Skeletal muscle satellite cell (primary cell): ENCODE data around the gene ADGRL3.

ENCODE experiments used
- H3K27me3 ChIP-seq: 2 replicates; pipeline ENCODE4 v1.7.0; 2013; ENCODE audit warnings: low read length; ENCODE audit not compliant: control insufficient read depth, insufficient read depth
- H3K36me3 ChIP-seq: 2 replicates; pipeline ENCODE4 v1.7.0; 2013; ENCODE audit warnings: mild to moderate bottlenecking, control low read depth, low read length; ENCODE audit not compliant: insufficient read depth
- H3K4me1 ChIP-seq: 2 replicates; pipeline ENCODE4 v1.7.0; 2013; ENCODE audit warnings: low read length; ENCODE audit not compliant: control insufficient read depth, insufficient read depth
- H3K4me2 ChIP-seq: 2 replicates; pipeline ENCODE4 v1.7.0; 2013; ENCODE audit warnings: mild to moderate bottlenecking, low read length
- H3K4me3 ChIP-seq: 2 replicates; pipeline ENCODE4 v1.7.0; 2013; ENCODE audit warnings: low read length
- H3K9ac ChIP-seq: 2 replicates; pipeline ENCODE4 v1.7.0; 2013; ENCODE audit warnings: mild to moderate bottlenecking, low read depth, low read length, moderate library complexity
- H3K9me3 ChIP-seq: replicated peaks from 2 replicates; pipeline ENCODE4 v1.7.0; 2013; ENCODE audit warnings: mild to moderate bottlenecking, control low read depth, low read length

ADGRL3 gene

DNA sequence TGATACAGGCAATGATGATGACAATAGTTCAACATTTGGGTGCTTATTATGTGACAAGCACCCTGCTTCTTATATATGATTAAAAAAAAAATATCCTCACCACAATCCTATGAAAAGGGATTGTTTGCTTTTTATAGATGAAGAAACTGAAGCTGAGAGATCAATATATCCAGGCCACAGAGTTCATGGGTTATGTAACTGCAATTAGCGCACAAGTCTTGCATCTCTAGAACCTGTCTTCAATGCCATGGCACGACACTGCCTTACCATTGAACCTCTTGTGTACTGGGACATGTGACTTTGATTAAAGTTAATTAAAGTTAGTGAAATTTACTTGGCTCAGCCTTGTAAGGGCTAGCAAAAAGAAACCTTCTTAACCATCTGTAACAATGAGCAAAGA is 599.7 kb downstream of the ADGRL3 start:
- no peak overlapping the region for H3K4me3 ChIP-seq
- no peaks in the 10 kb centered on the region for H3K36me3 ChIP-seq
- H3K27me3 ChIP-seq, result no peaks in the 10 kb centered on the region
- no peaks in the 10 kb centered on the region for H3K9me3 ChIP-seq
- no peak overlapping the region for H3K9ac ChIP-seq
- H3K4me2 ChIP-seq, result no peak overlapping the region
- no peaks in the 10 kb centered on the region for H3K4me1 ChIP-seq

DNA sequence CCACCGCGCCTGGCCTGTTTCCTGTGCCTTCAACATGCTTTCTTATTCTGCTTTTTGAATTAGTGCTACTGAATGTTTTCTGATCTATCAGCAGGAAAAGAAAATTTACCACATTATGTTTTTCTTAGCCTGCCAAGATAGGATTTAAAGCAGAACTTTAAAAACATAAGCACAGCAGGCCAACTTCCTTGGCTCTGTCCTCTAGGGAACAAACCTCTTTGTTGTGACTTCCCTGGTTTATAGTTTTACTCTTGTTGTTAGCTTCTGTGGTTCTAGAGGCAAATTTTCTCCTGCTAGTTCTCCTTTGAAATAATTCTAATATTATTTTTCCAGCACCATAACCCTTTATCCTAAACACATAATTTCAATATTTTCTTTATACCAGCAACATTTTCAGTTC is 605.1 kb downstream of the ADGRL3 start:
- no peak overlapping the region for H3K4me3 ChIP-seq
- H3K27me3 ChIP-seq, result no peaks in the 10 kb centered on the region
- H3K4me2 ChIP-seq, result no peak overlapping the region
- H3K9ac ChIP-seq, result no peak overlapping the region
- H3K36me3 ChIP-seq, result no peaks in the 10 kb centered on the region
- no peaks in the 10 kb centered on the region for H3K4me1 ChIP-seq
- no peaks in the 10 kb centered on the region for H3K9me3 ChIP-seq

GRCh38 chr4:61805979-61806378 is 605.9 kb downstream of the ADGRL3 start:
- Histone ChIP-seq H3K9ac (no peak overlapping the region), H3K9me3 (no peaks in the 10 kb centered on the region), H3K4me1 (no peaks in the 10 kb centered on the region), H3K27me3 (no peaks in the 10 kb centered on the region), H3K4me2 (no peak overlapping the region), H3K4me3 (no peak overlapping the region), H3K36me3 (no peaks in the 10 kb centered on the region)

DNA sequence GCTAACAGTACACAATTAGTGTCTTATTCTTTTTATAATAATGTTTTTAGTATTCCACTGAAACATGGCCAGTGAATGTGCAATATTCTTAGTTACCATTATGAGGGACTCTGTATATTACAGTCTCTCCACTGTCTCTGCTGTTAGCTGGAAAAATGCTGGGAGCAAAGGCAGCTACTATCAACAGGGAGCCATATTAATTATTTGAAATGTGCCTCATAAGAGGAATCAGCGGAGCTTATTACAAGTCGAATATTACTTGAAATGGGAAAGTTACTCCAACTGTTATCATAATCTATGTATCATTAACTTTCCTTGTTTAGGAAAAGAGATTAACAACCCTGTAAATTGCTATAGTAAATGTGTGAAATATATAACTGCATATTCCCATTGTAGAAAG is 612.0 kb downstream of the ADGRL3 start:
- Histone ChIP-seq H3K4me3 (no peak overlapping the region), H3K36me3 (no peaks in the 10 kb centered on the region), H3K9me3 (no peaks in the 10 kb centered on the region), H3K9ac (no peak overlapping the region), H3K27me3 (no peaks in the 10 kb centered on the region), H3K4me1 (no peaks in the 10 kb centered on the region), H3K4me2 (no peak overlapping the region)

DNA sequence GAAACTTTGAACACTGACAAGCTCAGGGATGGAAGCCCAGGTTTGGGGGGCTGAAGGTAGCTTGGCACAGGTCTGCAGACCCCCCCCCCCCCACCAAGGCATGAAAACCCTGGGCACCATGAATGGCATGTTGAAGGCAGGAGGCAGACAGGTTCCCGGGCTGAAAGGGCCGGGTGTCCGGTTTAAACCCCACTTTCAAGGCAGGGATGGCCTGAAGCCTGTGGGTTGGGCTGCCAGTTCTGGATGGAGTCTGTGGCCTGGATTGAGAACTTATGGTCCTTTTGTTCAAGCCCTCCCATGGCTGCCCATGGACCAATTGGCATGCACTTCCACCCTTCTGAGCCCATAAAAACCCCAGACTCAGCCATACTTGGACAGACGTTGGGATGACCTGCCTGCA is 616.9 kb downstream of the ADGRL3 start:
- H3K9ac ChIP-seq, result no peak overlapping the region
- no peak overlapping the region for H3K4me2 ChIP-seq
- no peaks in the 10 kb centered on the region for H3K4me1 ChIP-seq
- no peaks in the 10 kb centered on the region for H3K9me3 ChIP-seq
- H3K4me3 ChIP-seq, result no peak overlapping the region
- H3K27me3 ChIP-seq, result no peaks in the 10 kb centered on the region
- no peaks in the 10 kb centered on the region for H3K36me3 ChIP-seq

GRCh38 chr4:61820136-61820535 is 620.0 kb downstream of the ADGRL3 start:
- Histone ChIP-seq H3K9me3 (no peaks in the 10 kb centered on the region), H3K4me3 (no peak overlapping the region), H3K27me3 (no peaks in the 10 kb centered on the region), H3K9ac (no peak overlapping the region), H3K36me3 (no peaks in the 10 kb centered on the region), H3K4me2 (no peak overlapping the region), H3K4me1 (no peaks in the 10 kb centered on the region)

- H3K36me3 ChIP-seq, result no peaks in the 10 kb centered on the region
- H3K4me3 ChIP-seq, result no peak overlapping the region
- no peak overlapping the region for H3K9ac ChIP-seq
- H3K9me3 ChIP-seq, result no peaks in the 10 kb centered on the region
- no peaks in the 10 kb centered on the region for H3K4me1 ChIP-seq
- no peaks in the 10 kb centered on the region for H3K27me3 ChIP-seq
- H3K4me2 ChIP-seq, result no peak overlapping the region
Observed at GRCh38 chr4:61824454-61824853, 624.3 kb downstream of the ADGRL3 start.

GRCh38 chr4:61827907-61828391 is 627.8 kb downstream of the ADGRL3 start:
- H3K4me3 ChIP-seq, result no peak overlapping the region

DNA sequence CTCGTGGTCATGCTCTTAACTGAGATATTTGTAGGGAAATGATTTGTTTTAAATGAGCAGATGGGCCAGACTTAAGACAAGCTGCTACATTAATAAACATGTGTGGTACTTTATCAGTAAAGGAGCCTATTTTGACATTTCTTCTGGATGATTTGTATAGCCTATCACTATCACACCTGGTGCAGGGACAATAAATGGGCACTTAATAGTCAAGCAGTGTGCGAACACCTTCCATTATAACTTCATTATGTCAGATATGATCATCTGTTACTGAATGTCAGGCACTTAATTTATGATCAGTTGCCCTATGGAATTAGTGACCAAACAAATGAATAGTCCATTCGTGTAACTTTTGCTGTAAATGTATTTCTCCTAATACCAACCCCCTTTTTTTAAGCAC is 628.8 kb downstream of the ADGRL3 start:
- no peak overlapping the region for H3K9ac ChIP-seq
- H3K36me3 ChIP-seq, result no peaks in the 10 kb centered on the region
- no peak overlapping the region for H3K4me2 ChIP-seq
- no peaks in the 10 kb centered on the region for H3K4me1 ChIP-seq
- no peaks in the 10 kb centered on the region for H3K9me3 ChIP-seq
- no peak overlapping the region for H3K4me3 ChIP-seq
- no peaks in the 10 kb centered on the region for H3K27me3 ChIP-seq

More at GRCh38 chr4:61827907-61828391, 627.8 kb downstream of the ADGRL3 start:
- Histone ChIP-seq H3K36me3 (no peaks in the 10 kb centered on the region), H3K9me3 (no peaks in the 10 kb centered on the region), H3K27me3 (no peaks in the 10 kb centered on the region), H3K9ac (no peak overlapping the region), H3K4me2 (no peak overlapping the region), H3K4me1 (no peaks in the 10 kb centered on the region)

DNA sequence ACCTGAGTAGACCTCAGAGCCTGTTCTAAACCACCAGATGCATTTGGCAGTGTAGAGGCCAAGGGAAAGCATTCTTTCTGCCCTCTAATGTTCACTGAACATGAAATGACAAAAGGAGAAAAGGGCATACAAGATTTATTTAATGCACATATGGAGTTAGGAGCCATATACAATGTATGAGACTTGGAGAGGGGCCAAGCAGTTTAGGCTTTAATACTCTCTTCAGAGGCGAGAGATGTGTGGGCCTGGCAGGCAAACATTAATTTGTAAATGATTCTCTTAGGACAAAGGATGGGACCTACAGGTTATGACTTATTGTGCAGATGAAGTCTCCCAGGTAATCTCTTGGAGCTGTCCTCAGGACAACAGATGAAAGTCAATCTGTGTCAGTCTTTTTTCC is 631.9 kb downstream of the ADGRL3 start:
- H3K4me2 ChIP-seq, result no peak overlapping the region
- no peak overlapping the region for H3K9ac ChIP-seq
- H3K36me3 ChIP-seq, result no peaks in the 10 kb centered on the region
- H3K4me3 ChIP-seq, result no peak overlapping the region
- H3K27me3 ChIP-seq, result no peaks in the 10 kb centered on the region
- H3K4me1 ChIP-seq, result no peaks in the 10 kb centered on the region
- H3K9me3 ChIP-seq, result no peaks in the 10 kb centered on the region

DNA sequence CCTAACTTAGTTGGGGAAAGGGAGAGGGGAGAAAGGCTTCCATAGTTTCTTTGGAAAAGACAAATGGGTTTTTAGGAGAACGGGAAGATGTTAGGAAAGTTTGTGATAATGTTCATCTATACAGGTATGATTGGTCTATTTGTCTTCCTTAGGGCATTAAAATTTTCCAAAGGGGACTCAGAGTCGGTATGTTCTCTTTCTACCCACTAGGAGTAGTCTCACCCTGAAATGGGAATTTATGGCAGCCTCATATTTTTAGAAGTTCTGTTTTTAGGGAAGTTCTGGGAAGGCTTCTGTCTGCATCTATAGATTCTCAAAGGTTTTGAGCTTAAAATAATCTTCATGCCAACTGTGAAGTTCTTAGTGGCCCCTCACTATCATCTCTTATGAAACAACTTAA is 637.3 kb downstream of the ADGRL3 start:
- no peaks in the 10 kb centered on the region for H3K36me3 ChIP-seq
- no peaks in the 10 kb centered on the region for H3K9me3 ChIP-seq
- H3K4me1 ChIP-seq, result no peaks in the 10 kb centered on the region
- no peaks in the 10 kb centered on the region for H3K27me3 ChIP-seq
- no peak overlapping the region for H3K4me3 ChIP-seq
- no peak overlapping the region for H3K4me2 ChIP-seq
- no peak overlapping the region for H3K9ac ChIP-seq

GRCh38 chr4:61838072-61838471 is 637.9 kb downstream of the ADGRL3 start:
- no peaks in the 10 kb centered on the region for H3K36me3 ChIP-seq
- H3K4me3 ChIP-seq, result no peak overlapping the region
- H3K9me3 ChIP-seq, result no peaks in the 10 kb centered on the region
- no peaks in the 10 kb centered on the region for H3K4me1 ChIP-seq
- no peak overlapping the region for H3K4me2 ChIP-seq
- H3K9ac ChIP-seq, result no peak overlapping the region
- H3K27me3 ChIP-seq, result no peaks in the 10 kb centered on the region
